ENCODE data around the gene SPINK1.

Gene SPINK1

DNA sequence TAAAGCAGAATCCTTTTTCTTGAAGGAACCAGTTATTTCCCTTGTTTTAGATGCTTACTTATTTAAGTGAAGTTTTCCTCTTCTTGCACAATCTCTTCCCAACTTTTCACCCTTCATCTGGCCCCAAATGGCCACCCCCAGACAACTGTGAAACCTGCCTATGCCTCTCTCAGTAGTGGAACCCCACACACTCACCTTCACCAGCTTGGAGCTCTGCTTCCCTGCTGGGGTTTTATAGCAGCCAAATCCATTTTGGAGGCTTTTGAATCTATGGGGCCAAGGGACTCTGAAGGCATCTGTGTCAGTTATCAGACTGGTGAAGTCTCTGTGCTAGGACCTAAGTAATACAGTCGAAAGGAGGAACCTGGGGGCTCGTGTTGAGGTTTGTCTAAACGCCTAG, 22.9 kb upstream of the SPINK1 start:
- TF ChIP-seq CTCF (conservative IDR thresholded peaks at IDR 0.05; ENCODE audit: low read length), result no peak
- no peak for TF ChIP-seq EZH2phosphoT487 (IDR thresholded peaks at IDR 0.05; ENCODE audit: borderline replicate concordance)
- Histone ChIP-seq H3K9ac (ENCODE audit: low read depth, low read length, poor library complexity, severe bottlenecking) (no peak overlapping the region), H3K4me1 (ENCODE audit: insufficient read depth, low read length, poor library complexity, severe bottlenecking) (no peaks in the 10 kb centered on the region), H3K9me3 (ENCODE audit: insufficient read depth, low read depth, low read length) (no peaks in the 10 kb centered on the region), H3K79me2 (ENCODE audit: insufficient read depth, low read length) (no peaks in the 10 kb centered on the region), H3K4me2 (ENCODE audit: low read depth, low read length, poor library complexity, severe bottlenecking) (no peak overlapping the region), H3F3A (ENCODE audit: low read depth) (no peaks in the 10 kb centered on the region), H3K9me2 (replicated peaks; ENCODE audit: low read depth, low read length) (no peaks in the 10 kb centered on the region), H3K36me3 (ENCODE audit: insufficient read depth, low read length) (no peaks in the 10 kb centered on the region), H3K27me3 (ENCODE audit: insufficient read depth, low read length, poor library complexity, severe bottlenecking) (no peaks in the 10 kb centered on the region), H4K20me1 (ENCODE audit: insufficient read depth, low read length, poor library complexity, severe bottlenecking) (no peaks in the 10 kb centered on the region), H2AFZ (ENCODE audit: low read length) (no peak overlapping the region), H3K4me3 (ENCODE audit: low read length, poor library complexity, severe bottlenecking) (no peak overlapping the region)

GRCh38 chr5:147853372-147853987, 22.0 kb upstream of the SPINK1 start:
- Histone ChIP-seq H3K4me3 (ENCODE audit: low read length, poor library complexity, severe bottlenecking) (no peak overlapping the region), H3K36me3 (ENCODE audit: insufficient read depth, low read length) (no peaks in the 10 kb centered on the region), H3K9ac (ENCODE audit: low read depth, low read length, poor library complexity, severe bottlenecking) (no peak overlapping the region), H4K20me1 (ENCODE audit: insufficient read depth, low read length, poor library complexity, severe bottlenecking) (no peaks in the 10 kb centered on the region), H3K9me3 (ENCODE audit: insufficient read depth, low read depth, low read length) (no peaks in the 10 kb centered on the region), H3K9me2 (replicated peaks; ENCODE audit: low read depth, low read length) (no peaks in the 10 kb centered on the region), H2AFZ (ENCODE audit: low read length) (no peak overlapping the region), H3K79me2 (ENCODE audit: insufficient read depth, low read length) (no peaks in the 10 kb centered on the region), H3F3A (ENCODE audit: low read depth) (no peaks in the 10 kb centered on the region), H3K4me2 (ENCODE audit: low read depth, low read length, poor library complexity, severe bottlenecking) (no peak overlapping the region), H3K4me1 (ENCODE audit: insufficient read depth, low read length, poor library complexity, severe bottlenecking) (no peaks in the 10 kb centered on the region), H3K27me3 (ENCODE audit: insufficient read depth, low read length, poor library complexity, severe bottlenecking) (no peaks in the 10 kb centered on the region)
- no peak for TF ChIP-seq EZH2phosphoT487 (IDR thresholded peaks at IDR 0.05; ENCODE audit: borderline replicate concordance)
- TF ChIP-seq CTCF (conservative IDR thresholded peaks at IDR 0.05; ENCODE audit: low read length), result no peak

GRCh38 chr5:147852365-147852764, 20.9 kb upstream of the SPINK1 start:
- no peaks in the 10 kb centered on the region for H3K36me3 ChIP-seq (ENCODE audit: insufficient read depth, low read length)
- no peaks in the 10 kb centered on the region for H4K20me1 ChIP-seq (ENCODE audit: insufficient read depth, low read length, poor library complexity, severe bottlenecking)
- H3K79me2 ChIP-seq (ENCODE audit: insufficient read depth, low read length), result no peaks in the 10 kb centered on the region
- H2AFZ ChIP-seq (ENCODE audit: low read length), result no peak overlapping the region
- H3K4me2 ChIP-seq (ENCODE audit: low read depth, low read length, poor library complexity, severe bottlenecking), result no peak overlapping the region
- H3K4me1 ChIP-seq (ENCODE audit: insufficient read depth, low read length, poor library complexity, severe bottlenecking), result no peaks in the 10 kb centered on the region
- TF ChIP-seq EZH2phosphoT487 (IDR thresholded peaks at IDR 0.05; ENCODE audit: borderline replicate concordance) (no peak), CTCF (conservative IDR thresholded peaks at IDR 0.05; ENCODE audit: low read length) (no peak)
- no peaks in the 10 kb centered on the region for H3K9me3 ChIP-seq (ENCODE audit: insufficient read depth, low read depth, low read length)
- no peak overlapping the region for H3K4me3 ChIP-seq (ENCODE audit: low read length, poor library complexity, severe bottlenecking)
- no peaks in the 10 kb centered on the region for H3K27me3 ChIP-seq (ENCODE audit: insufficient read depth, low read length, poor library complexity, severe bottlenecking)
- H3K9ac ChIP-seq (ENCODE audit: low read depth, low read length, poor library complexity, severe bottlenecking), result no peak overlapping the region
- H3F3A ChIP-seq (ENCODE audit: low read depth), result no peaks in the 10 kb centered on the region
- H3K9me2 ChIP-seq (replicated peaks; ENCODE audit: low read depth, low read length), result no peaks in the 10 kb centered on the region

All from Loucy (cell line).